IMR-90 (cell line): ENCODE measurements around the gene ZFP36L2. TPM values are rescaled to one million over a fixed set of nuclear protein-coding genes. Genes with fewer than 3 reads are reported as not detected.
A peak's percentile ranks its signal among the peaks of the same experiment; 100 is the strongest.

Source experiments
- ATAC-seq: fragments of 200-7000 bp; cut with Tn5 transposase; 2 replicates; pipeline ENCODE4 v1.9.1; 2020; ENCODE audit warnings: low read depth, mild to moderate bottlenecking, moderate library complexity
- BruUV-seq: library from RNA; stranded (reverse); fragments of 400-500 nt; replicated peaks from 2 replicates; lab custom pipeline; 2021; lab: Mats Ljungman, UMichigan
- CTCF ChIA-PET: fragments of 300-600 bp; formaldehyde crosslinking; extraction: SDS; loops from one replicate; lab custom pipeline; 2021; ENCODE audit warnings: antibody characterized with exemption; lab: Yijun Ruan, JAX
- POLR2A ChIA-PET: fragments of 300-600 bp; sonication (Branson Sonifier 250); formaldehyde crosslinking; loops from one replicate; lab custom pipeline; 2022; ENCODE audit warnings: antibody characterized with exemption; ENCODE audit not compliant: unreplicated experiment; lab: Charles Lee
- DNase-seq: peaks from one replicate; pipeline ENCODE4 v3.0.0; 2013
- H2AFZ ChIP-seq: replicated peaks from 2 replicates; pipeline ENCODE3; 2013; ENCODE audit warnings: low read length, mild to moderate bottlenecking; ENCODE audit not compliant: poor library complexity
- H2AK5ac ChIP-seq: 2 replicates; pipeline ENCODE4 v1.6.1; 2013; ENCODE audit warnings: low read depth, low read length, inconsistent platforms
- H2AK9ac ChIP-seq: replicated peaks from 2 replicates; pipeline ENCODE3; 2013; ENCODE audit warnings: mild to moderate bottlenecking, low read depth, low read length, moderate library complexity; ENCODE audit not compliant: poor library complexity
- H2BK120ac ChIP-seq: 2 replicates; pipeline ENCODE4 v1.6.1; 2013; ENCODE audit warnings: low read depth, low read length, inconsistent platforms
- H2BK15ac ChIP-seq: 3 replicates; pipeline ENCODE4 v1.6.1; 2013; ENCODE audit warnings: low read depth, low read length, inconsistent platforms
- H2BK20ac ChIP-seq: 2 replicates; pipeline ENCODE4 v1.6.1; 2013; ENCODE audit warnings: low read depth, mild to moderate bottlenecking, inconsistent platforms, low read length, moderate library complexity
- H2BK5ac ChIP-seq: 2 replicates; pipeline ENCODE4 v1.6.1; 2013; ENCODE audit warnings: mild to moderate bottlenecking, low read depth, low read length, inconsistent platforms; ENCODE audit not compliant: poor library complexity, severe bottlenecking
- H3K14ac ChIP-seq: replicated peaks from 2 replicates; pipeline ENCODE4 v1.6.1; 2013; ENCODE audit warnings: low read depth, low read length, inconsistent platforms
- H3K18ac ChIP-seq: 2 replicates; pipeline ENCODE4 v1.6.1; 2013; ENCODE audit warnings: low read depth, low read length, control low read depth
- H3K23ac ChIP-seq: 2 replicates; pipeline ENCODE4 v1.6.1; 2013; ENCODE audit warnings: low read depth, low read length, inconsistent platforms
- H3K27ac ChIP-seq: 2 replicates; pipeline ENCODE4 v1.5.1; 2013; ENCODE audit warnings: mild to moderate bottlenecking, control low read depth, low read length; ENCODE audit not compliant: insufficient read depth
- H3K27me3 ChIP-seq: 2 replicates; pipeline ENCODE4 v1.6.1; 2013; ENCODE audit warnings: low read length; ENCODE audit not compliant: control insufficient read depth, insufficient read depth
- H3K36me3 ChIP-seq: 2 replicates; pipeline ENCODE4 v1.6.1; 2013; ENCODE audit warnings: low read length, mixed read lengths; ENCODE audit not compliant: control insufficient read depth, insufficient read depth
- H3K4ac ChIP-seq: 2 replicates; pipeline ENCODE4 v1.6.1; 2013; ENCODE audit warnings: low read depth, low read length, inconsistent platforms
- H3K4me1 ChIP-seq: 2 replicates; pipeline ENCODE4 v1.6.1; 2013; ENCODE audit warnings: low read length, mixed read lengths; ENCODE audit not compliant: control insufficient read depth, insufficient read depth
- H3K4me2 ChIP-seq: 2 replicates; pipeline ENCODE4 v1.6.1; 2013; ENCODE audit warnings: low read depth, mild to moderate bottlenecking, control low read depth, low read length, moderate library complexity
- H3K4me3 ChIP-seq: 2 replicates; pipeline ENCODE4 v1.5.1; 2013; ENCODE audit warnings: low read depth, mild to moderate bottlenecking, control low read depth, low read length, moderate library complexity; ENCODE audit not compliant: insufficient read depth
- H3K56ac ChIP-seq: 2 replicates; pipeline ENCODE4 v1.6.1; 2013; ENCODE audit warnings: low read length, inconsistent platforms; ENCODE audit not compliant: insufficient read depth; ENCODE audit errors: extremely low read depth
- H3K79me1 ChIP-seq, 2 experiments: 2 replicates each; pipeline ENCODE4 v1.6.1; 2013; ENCODE audit warnings: low read length in 2 of 2, inconsistent platforms in 1 of 2, low read depth in 1 of 2
- H3K9ac ChIP-seq: 2 replicates; pipeline ENCODE4 v1.6.1; 2013; ENCODE audit warnings: low read depth, low read length, control low read depth
- H3K9me1 ChIP-seq: 2 replicates; pipeline ENCODE4 v1.6.1; 2013; ENCODE audit warnings: low read length, inconsistent platforms; ENCODE audit not compliant: insufficient read depth
- H3K9me3 ChIP-seq: 2 replicates; pipeline ENCODE4 v1.6.1; 2013; ENCODE audit warnings: low read length; ENCODE audit not compliant: control insufficient read depth, insufficient read depth
- H4K20me1 ChIP-seq: 2 replicates; pipeline ENCODE4 v1.6.1; 2013; ENCODE audit warnings: low read length, inconsistent platforms; ENCODE audit not compliant: insufficient read depth
- H4K5ac ChIP-seq: 2 replicates; pipeline ENCODE4 v1.6.1; 2013; ENCODE audit warnings: mild to moderate bottlenecking, low read depth, low read length, control low read depth
- H4K8ac ChIP-seq, 2 experiments: 2 replicates each; pipeline ENCODE4 v1.6.1; 2013; ENCODE audit warnings: low read depth in 2 of 2, low read length in 2 of 2, control low read depth in 1 of 2, inconsistent platforms in 1 of 2
- H4K91ac ChIP-seq: 2 replicates; pipeline ENCODE4 v1.6.1; 2013; ENCODE audit warnings: low read depth, low read length, inconsistent platforms; ENCODE audit not compliant: insufficient read depth
- CEBPB ChIP-seq: IDR thresholded peaks from 2 replicates; pipeline ENCODE4 v1.6.1; 2012; ENCODE audit warnings: low read depth, low read length, improper control_type of control experiment
- MAZ ChIP-seq: IDR thresholded peaks from 2 replicates; pipeline ENCODE4 v1.6.1; 2012; ENCODE audit warnings: low read depth, mild to moderate bottlenecking, low read length, improper control_type of control experiment, moderate library complexity, borderline replicate concordance
- RAD21 ChIP-seq: IDR thresholded peaks from 2 replicates; pipeline ENCODE4 v1.6.1; 2012; ENCODE audit warnings: low read length, improper control_type of control experiment
- SMC3 ChIP-seq: fragments of 150-350 bp; IDR thresholded peaks from 2 replicates; pipeline ENCODE4 v1.6.1; 2016; ENCODE audit warnings: low read depth, mild to moderate bottlenecking, antibody characterized with exemption, low read length, moderate library complexity
- WGBS, 2 experiments: methylation state at CpG; one replicate each; pipeline versions ENCODE4 v1.1.5 to v1.1.7; 2013; ENCODE audit warnings: missing lambda C conversion rate in 2 of 2; ENCODE audit not compliant: insufficient read length in 1 of 2; ENCODE audit errors: extremely low coverage in 2 of 2; 5-methylcytosine and 5-hydroxymethylcytosine counted together
- dilution Hi-C: fragments of 300-500 bp; cut with HindIII; formaldehyde crosslinking; loops from one replicate; pipeline ENCODE4 v1.14.3; 2018; ENCODE audit warnings: low sequenced_read_pairs; ENCODE audit not compliant: unreplicated experiment
- in situ Hi-C: fragments of 300-500 bp; cut with MboI; formaldehyde crosslinking; loops from 3 replicates; pipeline ENCODE4 v1.14.3; 2019; ENCODE audit warnings: low sequenced_read_pairs, inconsistent platforms, mixed read lengths
- intact Hi-C: fragments of 100-400 bp; cut with micrococcal nuclease; formaldehyde crosslinking; loops from 2 replicates; pipeline ENCODE4 v1.10.0; 2022
- polyA plus RNA-seq, 3 experiments: library from polyadenylated mRNA; depleted of rRNA; stranded (reverse); fragments of >200 nt; gene quantifications; 2 replicates each; pipeline ENCODE4 v1.2.3, GENCODE V29; 2012; ENCODE audit warnings: low replicate concordance in 1 of 3
- total RNA-seq: library from RNA; depleted of rRNA; stranded (reverse); fragments of >200 nt; gene quantifications from 2 replicates; pipeline ENCODE4 v1.2.3, GENCODE V29; 2012
- TF ChIP-seq, protein P1 (sequence below): conservative IDR thresholded peaks from 2 replicates; pipeline ENCODE4 v1.5.1; 2012; ENCODE audit warnings: mild to moderate bottlenecking, low read depth, low read length, improper control_type of control experiment

The ZFP36L2 gene
- total and polyA plus RNA-seq, 2 of the 4 experiments (the other 2 are of a cell fraction), result 1.8 to 20.1 TPM

DNA sequence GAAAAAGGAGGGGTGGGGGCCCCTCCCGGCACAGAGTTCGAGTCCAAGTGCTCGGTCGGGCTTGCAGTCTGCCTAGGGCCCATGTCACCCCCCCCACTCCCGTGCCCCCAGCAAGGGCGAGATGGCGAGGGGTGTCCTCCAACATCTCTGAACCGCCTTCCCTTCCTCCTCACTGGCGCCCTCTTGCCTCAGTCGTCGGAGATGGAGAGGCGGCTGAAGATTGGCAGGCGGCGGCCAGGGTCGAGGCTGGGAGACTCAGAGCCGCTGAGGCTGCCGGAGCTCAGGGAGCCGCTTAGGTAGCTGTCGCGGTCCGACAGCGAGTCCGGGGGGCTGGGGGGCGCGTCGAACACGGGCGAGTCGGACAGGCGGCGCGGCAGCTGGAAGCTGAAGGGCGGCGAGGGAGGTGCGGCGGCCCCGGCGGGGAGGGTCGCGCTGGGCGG, 2.3 kb downstream of the ZFP36L2 start:
- Histone ChIP-seq H3K4me1 (peaks cover 17% of the 10 kb centered on the region), H4K5ac (0 out of 2 replicates have a peak overlapping the region, but pooled peaks have one; percentile 1), H3K56ac (peak overlapping the region; percentile 77; the same call in 1 of the 2 replicates), H3K4me3 (peak overlapping the region; percentile 87), H2BK20ac (no peak overlapping the region), H4K20me1 (peaks cover 37% of the 10 kb centered on the region), H3K79me1 (peaks cover 10 to 21% of the 10 kb centered on the region in 2 experiments), H2AK5ac (peak overlapping the region; percentile 6), H2BK15ac (no peak overlapping the region), H3K14ac (peak overlapping the region; percentile 38), H3K9me1 (peaks cover 3% of the 10 kb centered on the region), H3K9me3 (no peaks in the 10 kb centered on the region), H2BK5ac (peak overlapping the region; percentile 98), H3K36me3 (peaks cover 24% of the 10 kb centered on the region), H3K18ac (peak overlapping the region; percentile 1; the same call in 1 of the 2 replicates), H2AK9ac (peak overlapping the region; percentile 85), H3K27me3 (no peaks in the 10 kb centered on the region), H3K4ac (peak overlapping the region; percentile 77), H3K4me2 (peak overlapping the region; percentile 44; the same call in 1 of the 2 replicates), H3K27ac (peak overlapping the region; percentile 96), H3K9ac (peak overlapping the region; percentile 91), H4K91ac (peak overlapping the region; percentile 39; the same call in 1 of the 2 replicates), H3K23ac (peak overlapping the region; percentile 41; the same call in 1 of the 2 replicates), H2BK120ac (peak overlapping the region; percentile 30; the same call in 1 of the 2 replicates), H2AFZ (peak overlapping the region; percentile 53), H4K8ac (peak overlapping the region in 1 of 2 experiments; percentile 73; a peak in 1 of 4 replicates)
- ATAC-seq (no peak), DNase-seq (peak; percentile 72)
- TF ChIP-seq RAD21 (peak; percentile 58), SMC3 (peak; percentile 56), MAZ (0 out of 2 replicates have a peak, but pooled peaks have one; percentile 36), CEBPB (no peak)
- TF ChIP-seq, protein P1, sequence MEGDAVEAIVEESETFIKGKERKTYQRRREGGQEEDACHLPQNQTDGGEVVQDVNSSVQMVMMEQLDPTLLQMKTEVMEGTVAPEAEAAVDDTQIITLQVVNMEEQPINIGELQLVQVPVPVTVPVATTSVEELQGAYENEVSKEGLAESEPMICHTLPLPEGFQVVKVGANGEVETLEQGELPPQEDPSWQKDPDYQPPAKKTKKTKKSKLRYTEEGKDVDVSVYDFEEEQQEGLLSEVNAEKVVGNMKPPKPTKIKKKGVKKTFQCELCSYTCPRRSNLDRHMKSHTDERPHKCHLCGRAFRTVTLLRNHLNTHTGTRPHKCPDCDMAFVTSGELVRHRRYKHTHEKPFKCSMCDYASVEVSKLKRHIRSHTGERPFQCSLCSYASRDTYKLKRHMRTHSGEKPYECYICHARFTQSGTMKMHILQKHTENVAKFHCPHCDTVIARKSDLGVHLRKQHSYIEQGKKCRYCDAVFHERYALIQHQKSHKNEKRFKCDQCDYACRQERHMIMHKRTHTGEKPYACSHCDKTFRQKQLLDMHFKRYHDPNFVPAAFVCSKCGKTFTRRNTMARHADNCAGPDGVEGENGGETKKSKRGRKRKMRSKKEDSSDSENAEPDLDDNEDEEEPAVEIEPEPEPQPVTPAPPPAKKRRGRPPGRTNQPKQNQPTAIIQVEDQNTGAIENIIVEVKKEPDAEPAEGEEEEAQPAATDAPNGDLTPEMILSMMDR, result peak; percentile 48
- intact Hi-C loops, result loop anchor here (5.0 kb wide), 1 partner anchor 137 kb away; no protein-coding TSS in a partner anchor
- no TSS peak for BruUV-seq
- in situ Hi-C loops, result loop anchor here (10.0 kb wide), 2 partner anchors 149 to 249 kb away; no protein-coding TSS in a partner anchor
- WGBS, 2 experiments, result 1% methylated on average over 16 of the region's 41 CpGs; no CpG with 5 or more reads in 1 of the 2 experiments
- dilution Hi-C loops, result no loop called here
- CTCF ChIA-PET, result interaction anchor here (2.2 kb wide), 1 partner anchor 249 kb away, joined by 8 read pairs; no protein-coding TSS in a partner anchor
- POLR2A ChIA-PET, result interaction anchor here (0.6 kb wide), 1 partner anchor 177 kb away, joined by 3 read pairs; no protein-coding TSS in a partner anchor
